HuH-7.5 (cell line): ENCODE measurements around the gene TRIP10.
"Not testable (repeated sequence)": the region's sequence is repeated elsewhere in the genome, so short reads cannot be mapped to it uniquely, and the experiment has no call there.

Source experiments
- DNase-seq: peaks from one replicate; pipeline ENCODE4 v3.0.0; 2011; ENCODE audit warnings: low spot score

The TRIP10 gene

GRCh38 chr19:6797646-6798045 lies 58.2 kb downstream of the TRIP10 start:
- no peak for DNase-seq

- DNase-seq: not testable (repeated sequence)
These were observed 60.8 kb downstream of the TRIP10 start for GRCh38 chr19:6800160-6800790.

- DNase-seq: no peak
These were observed 61.6 kb downstream of the TRIP10 start for GRCh38 chr19:6800991-6801484.
